Endothelial cell of umbilical vein (primary cell): ENCODE results near the gene FAM177B. TPM values are rescaled to one million over a fixed set of nuclear protein-coding genes. Genes with fewer than 3 reads are reported as not detected.

Experiments
- BruUV-seq: library from RNA; stranded (reverse); fragments of 400-500 nt; replicated peaks from 2 replicates; lab custom pipeline; 2021; lab: Mats Ljungman, UMichigan
- CTCF ChIA-PET: fragments of 300-600, 350-600 bp; sonication (Branson Sonifier 250); formaldehyde crosslinking; loops from one replicate; lab custom pipeline; 2021; ENCODE audit warnings: antibody characterized with exemption, inconsistent platforms; lab: Charles Lee
- POLR2A ChIA-PET: fragments of 300-600, 350-600 bp; sonication (Branson Sonifier 250); formaldehyde crosslinking; loops from one replicate; lab custom pipeline; 2021; ENCODE audit warnings: antibody characterized with exemption, inconsistent platforms; lab: Charles Lee
- DNase-seq: peaks from one replicate; pipeline ENCODE4 v3.0.0-alpha.2; 2011; ENCODE audit warnings: low read depth, low spot score
- FAIRE-seq: peaks from 2 replicates; lab custom pipeline; 2011; peaks lifted over from hg19 to GRCh38; lab: Jason Lieb, UNC
- H2AFZ ChIP-seq: 2 replicates; pipeline ENCODE4 v1.6.0; 2012; ENCODE audit warnings: low read depth, low read length, control low read depth, inconsistent platforms
- H3K27ac ChIP-seq: 2 replicates; pipeline ENCODE4 v1.5.1; 2011; ENCODE audit warnings: low read depth, mild to moderate bottlenecking, control low read depth, low read length, moderate library complexity; ENCODE audit not compliant: insufficient read depth
- H3K27me3 ChIP-seq, 2 experiments: 2 replicates each; pipeline versions ENCODE4 v1.6.0 to v1.6.1; 2011; ENCODE audit warnings: low read length in 2 of 2, mixed read lengths in 1 of 2; ENCODE audit not compliant: control insufficient read depth in 2 of 2, insufficient read depth in 2 of 2
- H3K36me3 ChIP-seq, 2 experiments: 2 replicates in 1 of 2; 3 replicates in 1 of 2; pipeline ENCODE4 v1.5.1; 2011; ENCODE audit warnings: low read length in 2 of 2, mild to moderate bottlenecking in 1 of 2, moderate library complexity in 1 of 2; ENCODE audit not compliant: control insufficient read depth in 2 of 2, insufficient read depth in 2 of 2; ENCODE audit errors: extremely low read depth in 1 of 2
- H3K4me1 ChIP-seq: 3 replicates; pipeline ENCODE4 v1.5.1; 2011; ENCODE audit warnings: mild to moderate bottlenecking, low read length; ENCODE audit not compliant: control insufficient read depth, insufficient read depth; ENCODE audit errors: extremely low read depth
- H3K4me2 ChIP-seq: 2 replicates; pipeline ENCODE4 v1.6.1; 2011; ENCODE audit warnings: low read length, control low read depth, mixed read lengths; ENCODE audit not compliant: insufficient read depth
- H3K4me3 ChIP-seq, 3 experiments: fragments of 200-600 bp in 1 of 3; sonication (generic), shearing (Covaris generic) in 1 of 3; replicated peaks in 1 of 3; 2 replicates each; pipeline ENCODE4 v1.5.1; 2011 to 2016; ENCODE audit warnings: control low read depth in 3 of 3, low read length in 3 of 3, mild to moderate bottlenecking in 2 of 3, inconsistent platforms in 1 of 3, low read depth in 1 of 3, moderate library complexity in 1 of 3; ENCODE audit not compliant: insufficient read depth in 1 of 3
- H3K79me2 ChIP-seq: 2 replicates; pipeline ENCODE4 v1.6.0; 2012; ENCODE audit warnings: low read length, inconsistent platforms; ENCODE audit not compliant: control insufficient read depth, insufficient read depth
- H3K9ac ChIP-seq: replicated peaks from 2 replicates; pipeline ENCODE3; 2011; ENCODE audit warnings: low read length, control low read depth; ENCODE audit not compliant: insufficient read depth; ENCODE audit errors: extremely low read depth
- H3K9me1 ChIP-seq: replicated peaks from 3 replicates; pipeline ENCODE4 v1.6.0; 2011; ENCODE audit warnings: mild to moderate bottlenecking, low read length; ENCODE audit not compliant: control insufficient read depth, insufficient read depth; ENCODE audit errors: extremely low read depth
- H3K9me3 ChIP-seq: replicated peaks from 2 replicates; pipeline ENCODE4 v1.5.1; 2012; ENCODE audit warnings: low read length, inconsistent platforms; ENCODE audit not compliant: control insufficient read depth, insufficient read depth
- H4K20me1 ChIP-seq: replicated peaks from 2 replicates; pipeline ENCODE3; 2011; ENCODE audit warnings: mild to moderate bottlenecking, low read length; ENCODE audit not compliant: control insufficient read depth, insufficient read depth; ENCODE audit errors: extremely low read depth
- CTCF ChIP-seq, 2 donors: IDR thresholded peaks; 1 replicate in 1 of 2; 2 replicates in 1 of 2; pipeline ENCODE4 v1.5.1; 2011; ENCODE audit warnings: low read length in 2 of 2, mild to moderate bottlenecking in 2 of 2, moderate library complexity in 2 of 2, control low read depth in 1 of 2, inconsistent platforms in 1 of 2, low read depth in 1 of 2; ENCODE audit not compliant: insufficient read depth in 1 of 2; ENCODE audit errors: extremely low read depth in 1 of 2
- EZH2 ChIP-seq: IDR thresholded peaks from 2 replicates; pipeline ENCODE4 v1.6.1; 2012; ENCODE audit warnings: borderline replicate concordance, low read depth, mild to moderate bottlenecking, moderate library complexity, low read length, inconsistent platforms; ENCODE audit not compliant: severe bottlenecking
- FOS ChIP-seq: IDR thresholded peaks from 2 replicates; pipeline ENCODE4 v1.6.1; 2011; ENCODE audit warnings: mild to moderate bottlenecking, low read length, moderate library complexity, borderline replicate concordance; ENCODE audit not compliant: insufficient read depth
- GATA2 ChIP-seq: IDR thresholded peaks from 2 replicates; pipeline ENCODE4 v1.7.0; 2011; ENCODE audit warnings: low read depth, mild to moderate bottlenecking, moderate library complexity, mixed read lengths, low read length; ENCODE audit not compliant: insufficient read length, insufficient read depth
- MYC ChIP-seq: IDR thresholded peaks from one replicate; pipeline ENCODE4 v1.6.1; 2011; ENCODE audit warnings: mild to moderate bottlenecking, low read depth, low read length
- POLR2A ChIP-seq: IDR thresholded peaks from 2 replicates; pipeline ENCODE4 v1.6.1; 2012; ENCODE audit warnings: low read depth, mild to moderate bottlenecking, control low read depth, low read length
- POLR2AphosphoS5 ChIP-seq: IDR thresholded peaks from 2 replicates; pipeline ENCODE4 v1.6.1; 2012; ENCODE audit warnings: low read depth, mild to moderate bottlenecking, control low read depth, low read length, moderate library complexity; ENCODE audit not compliant: insufficient read depth
- dilution Hi-C: fragments of 300-500 bp; cut with MboI; formaldehyde crosslinking; loops from one replicate; pipeline ENCODE4 v1.15.0; 2019; ENCODE audit warnings: low sequenced_read_pairs; ENCODE audit not compliant: extremely low pct_ligation_motif_present
- intact Hi-C: fragments of 100-400 bp; cut with micrococcal nuclease; formaldehyde crosslinking; loops from one replicate; pipeline ENCODE4 v1.10.0; 2022
- polyA plus RNA-seq, 4 experiments: library from polyadenylated mRNA; depleted of rRNA in 3 of 4; stranded (reverse) in 3 of 4; unstranded in 1 of 4; fragments of >200 nt; gene quantifications; 2 replicates each; pipeline versions ENCODE4 v1.2.1 to v1.2.3, GENCODE V29; 2011 to 2012; ENCODE audit warnings: missing spikeins in 1 of 4
- total RNA-seq: library from RNA; stranded (reverse); gene quantifications from 2 replicates; pipeline ENCODE4 v1.2.3, GENCODE V29; 2021

FAM177B gene
- total and polyA plus RNA-seq, 2 donors (not counting 3 experiments of a cell fraction or from before 2014, with no cell fraction given), result not detected

GRCh38 chr1:222711319-222712252 lies 25.4 kb upstream of the FAM177B start:
- Histone ChIP-seq H3K27ac (peak overlapping the region; percentile 18), H3K9ac (peak overlapping the region; percentile 59), H3K79me2 (peaks cover 58% of the 10 kb centered on the region), H4K20me1 (no peaks in the 10 kb centered on the region), H3K4me2 (peak overlapping the region; percentile 80), H3K4me1 (peaks cover 14% of the 10 kb centered on the region), H3K4me3 (peak overlapping the region; percentile 54 to 75 (median 56)), H3K27me3 (no peaks in the 10 kb centered on the region), H3K9me1 (no peaks in the 10 kb centered on the region), H2AFZ (peak overlapping the region; percentile 6), H3K36me3 (no peaks in the 10 kb centered on the region), H3K9me3 (no peaks in the 10 kb centered on the region)
- intact Hi-C loops (loop anchor here (1.0 to 10.0 kb wide), 2 partner anchors 283 to 370 kb away; no protein-coding TSS in a partner anchor), dilution Hi-C loops (no loop called here)
- DNase-seq (peak; percentile 67), FAIRE-seq (peak; percentile 75)
- ChIA-PET CTCF (interaction anchor here (0.6 to 1.8 kb wide), 5 partner anchors 11 to 412 kb away, joined by 3 to 5 read pairs (median 3); no protein-coding TSS in a partner anchor), POLR2A (no interaction called here)
- no peak for TF ChIP-seq GATA2
- TF ChIP-seq FOS, result no peak
- no peak for TF ChIP-seq CTCF (IDR thresholded peaks at IDR 0.05; ENCODE audit: extremely low read depth in 1 of 2, insufficient read depth in 1 of 2, low read depth in 1 of 2, low read length in 2 of 2)
- no peak for TF ChIP-seq EZH2
- TF ChIP-seq MYC, result no peak
- TF ChIP-seq POLR2A, result no peak
- no peak for TF ChIP-seq POLR2AphosphoS5
- BruUV-seq, result TSS peak; percentile 51
